GM12891 (cell line): Measurements from ENCODE around the gene MBD5.

Experiments used
- PAX5 ChIP-seq: IDR thresholded peaks from 2 replicates; pipeline ENCODE4 v1.6.1; 2011; ENCODE audit warnings: low read length, moderate library complexity, mild to moderate bottlenecking; ENCODE audit not compliant: insufficient read depth, severe bottlenecking
- POLR2A ChIP-seq: IDR thresholded peaks from 2 replicates; pipeline ENCODE4 v1.6.1; 2011; ENCODE audit warnings: low read depth, low read length, control low read depth
- POLR2AphosphoS5 ChIP-seq: IDR thresholded peaks from 2 replicates; pipeline ENCODE4 v1.6.1; 2011; ENCODE audit warnings: low read depth, low read length, control low read depth
- TAF1 ChIP-seq: IDR thresholded peaks from 2 replicates; pipeline ENCODE4 v1.6.1; 2011; ENCODE audit warnings: low read depth, low read length, control low read depth

GRCh38 chr2:148103946-148104345 lies 83.1 kb downstream of the MBD5 start:
- TF ChIP-seq POLR2A (no peak), POLR2AphosphoS5 (no peak), TAF1 (no peak), PAX5 (no peak)
